Measurements from ENCODE around the gene ACMSD. TPM values are rescaled to one million over a fixed set of nuclear protein-coding genes. Genes with fewer than 3 reads are reported as not detected.

Gene ACMSD
- total RNA-seq (2014; rRNA removed; shearing (Covaris generic)) = not detected in 2 replicates
- 0.11 and 0.24 TPM in 2 replicates for polyA plus RNA-seq (2016; fragmentation: Nextera tagmentation; extraction: Ambion mirVana)
- long read RNA-seq = 0 reads

DNA sequence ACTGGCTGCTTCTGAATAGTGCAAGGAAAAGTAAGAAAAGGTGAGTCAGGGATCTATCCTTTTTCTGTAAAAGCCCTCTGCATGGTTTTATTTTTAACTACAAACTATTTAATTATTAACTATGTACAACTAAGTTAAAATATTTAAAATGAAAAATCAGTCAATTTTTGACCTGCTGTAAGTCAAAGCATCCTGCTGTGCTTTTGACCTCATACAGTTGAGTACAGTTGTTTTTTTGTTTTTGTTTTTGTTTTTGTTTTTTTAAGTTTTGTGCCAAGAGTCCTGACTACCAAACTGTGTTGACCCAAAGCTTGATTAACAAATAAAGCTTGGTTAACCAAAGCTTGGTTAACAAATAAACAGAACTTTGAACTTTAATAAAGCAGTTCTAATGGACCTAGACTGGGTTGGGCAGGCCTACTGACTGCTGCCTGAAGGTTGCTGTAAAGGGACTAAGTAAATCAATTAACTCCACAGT lies at the start of gene ACMSD:
Gene ACMSD (plus strand): TSS at position 474 of the 478 bp plus-strand sequence. CDS start 67 bp downstream, outside the sequence.
- Mint-ChIP-seq H3K36me3 (ENCODE audit: low read depth) (no peaks in the 10 kb centered on the region), H3K27me3 (ENCODE audit: insufficient read depth, low read depth, poor library complexity) (peaks cover 1% of the 10 kb centered on the region), H3K27ac (no peak within 1 kb of the TSS), H3K4me3 (no peak within 1 kb of the TSS), H3K4me1 (peaks cover 6% of the 10 kb centered on the region; the same call in 2 of the 3 replicates), H3K9me3 (peaks cover 30% of the 10 kb centered on the region; the same call in 2 of the 3 replicates)
- Histone ChIP-seq H3K4me1 (ENCODE audit: insufficient read depth) (no peaks in the 10 kb centered on the region), H3K9me2 (ENCODE audit: insufficient read depth) (no peaks in the 10 kb centered on the region; the same call in none of the 2 replicates), H3K27me3 (ENCODE audit: insufficient read depth) (no peaks in the 10 kb centered on the region), H3K4me2 (no peak within 1 kb of the TSS), H4K20me1 (replicated peaks; ENCODE audit: insufficient read depth) (no peaks in the 10 kb centered on the region), H3K79me2 (replicated peaks; ENCODE audit: insufficient read depth) (no peaks in the 10 kb centered on the region), H3F3A (replicated peaks; ENCODE audit: low read depth) (no peaks in the 10 kb centered on the region), H3K4me3 (no peak within 1 kb of the TSS), H3K27ac (ENCODE audit: low read depth) (no peak within 1 kb of the TSS), H3K36me3 (ENCODE audit: insufficient read depth) (peaks cover 9% of the 10 kb centered on the region; the same call in 1 of the 2 replicates), H2AFZ (no peak within 1 kb of the TSS)
- no peak for ATAC-seq
- DNase-seq (ENCODE audit: low spot score) = no peak
- TF ChIP-seq EZH2 (IDR thresholded peaks at IDR 0.05; ENCODE audit: low read depth, unreplicated experiment) (no peak), POLR2AphosphoS5 (IDR thresholded peaks at IDR 0.05; ENCODE audit: low read depth) (no peak), JUNB (IDR thresholded peaks at IDR 0.05; ENCODE audit: unreplicated experiment) (no peak), NANOG (IDR thresholded peaks at IDR 0.05; ENCODE audit: borderline replicate concordance) (no peak), STAT1 (IDR thresholded peaks at IDR 0.05; ENCODE audit: unreplicated experiment) (no peak), ZNF114 (CRISPR knock-in tag; IDR thresholded peaks at IDR 0.05) (no peak), CREB1 (CRISPR knock-in tag; IDR thresholded peaks at IDR 0.05; ENCODE audit: low read depth) (no peak), EZH2phosphoT487 (IDR thresholded peaks at IDR 0.05; ENCODE audit: unreplicated experiment) (no peak), ZNF331 (CRISPR knock-in tag; IDR thresholded peaks at IDR 0.05; ENCODE audit: low read depth) (no peak)
- TF ChIP-seq, protein P1, sequence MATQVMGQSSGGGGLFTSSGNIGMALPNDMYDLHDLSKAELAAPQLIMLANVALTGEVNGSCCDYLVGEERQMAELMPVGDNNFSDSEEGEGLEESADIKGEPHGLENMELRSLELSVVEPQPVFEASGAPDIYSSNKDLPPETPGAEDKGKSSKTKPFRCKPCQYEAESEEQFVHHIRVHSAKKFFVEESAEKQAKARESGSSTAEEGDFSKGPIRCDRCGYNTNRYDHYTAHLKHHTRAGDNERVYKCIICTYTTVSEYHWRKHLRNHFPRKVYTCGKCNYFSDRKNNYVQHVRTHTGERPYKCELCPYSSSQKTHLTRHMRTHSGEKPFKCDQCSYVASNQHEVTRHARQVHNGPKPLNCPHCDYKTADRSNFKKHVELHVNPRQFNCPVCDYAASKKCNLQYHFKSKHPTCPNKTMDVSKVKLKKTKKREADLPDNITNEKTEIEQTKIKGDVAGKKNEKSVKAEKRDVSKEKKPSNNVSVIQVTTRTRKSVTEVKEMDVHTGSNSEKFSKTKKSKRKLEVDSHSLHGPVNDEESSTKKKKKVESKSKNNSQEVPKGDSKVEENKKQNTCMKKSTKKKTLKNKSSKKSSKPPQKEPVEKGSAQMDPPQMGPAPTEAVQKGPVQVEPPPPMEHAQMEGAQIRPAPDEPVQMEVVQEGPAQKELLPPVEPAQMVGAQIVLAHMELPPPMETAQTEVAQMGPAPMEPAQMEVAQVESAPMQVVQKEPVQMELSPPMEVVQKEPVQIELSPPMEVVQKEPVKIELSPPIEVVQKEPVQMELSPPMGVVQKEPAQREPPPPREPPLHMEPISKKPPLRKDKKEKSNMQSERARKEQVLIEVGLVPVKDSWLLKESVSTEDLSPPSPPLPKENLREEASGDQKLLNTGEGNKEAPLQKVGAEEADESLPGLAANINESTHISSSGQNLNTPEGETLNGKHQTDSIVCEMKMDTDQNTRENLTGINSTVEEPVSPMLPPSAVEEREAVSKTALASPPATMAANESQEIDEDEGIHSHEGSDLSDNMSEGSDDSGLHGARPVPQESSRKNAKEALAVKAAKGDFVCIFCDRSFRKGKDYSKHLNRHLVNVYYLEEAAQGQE (IDR thresholded peaks at IDR 0.05; ENCODE audit: unreplicated experiment) = no peak
- TF ChIP-seq, protein P2, sequence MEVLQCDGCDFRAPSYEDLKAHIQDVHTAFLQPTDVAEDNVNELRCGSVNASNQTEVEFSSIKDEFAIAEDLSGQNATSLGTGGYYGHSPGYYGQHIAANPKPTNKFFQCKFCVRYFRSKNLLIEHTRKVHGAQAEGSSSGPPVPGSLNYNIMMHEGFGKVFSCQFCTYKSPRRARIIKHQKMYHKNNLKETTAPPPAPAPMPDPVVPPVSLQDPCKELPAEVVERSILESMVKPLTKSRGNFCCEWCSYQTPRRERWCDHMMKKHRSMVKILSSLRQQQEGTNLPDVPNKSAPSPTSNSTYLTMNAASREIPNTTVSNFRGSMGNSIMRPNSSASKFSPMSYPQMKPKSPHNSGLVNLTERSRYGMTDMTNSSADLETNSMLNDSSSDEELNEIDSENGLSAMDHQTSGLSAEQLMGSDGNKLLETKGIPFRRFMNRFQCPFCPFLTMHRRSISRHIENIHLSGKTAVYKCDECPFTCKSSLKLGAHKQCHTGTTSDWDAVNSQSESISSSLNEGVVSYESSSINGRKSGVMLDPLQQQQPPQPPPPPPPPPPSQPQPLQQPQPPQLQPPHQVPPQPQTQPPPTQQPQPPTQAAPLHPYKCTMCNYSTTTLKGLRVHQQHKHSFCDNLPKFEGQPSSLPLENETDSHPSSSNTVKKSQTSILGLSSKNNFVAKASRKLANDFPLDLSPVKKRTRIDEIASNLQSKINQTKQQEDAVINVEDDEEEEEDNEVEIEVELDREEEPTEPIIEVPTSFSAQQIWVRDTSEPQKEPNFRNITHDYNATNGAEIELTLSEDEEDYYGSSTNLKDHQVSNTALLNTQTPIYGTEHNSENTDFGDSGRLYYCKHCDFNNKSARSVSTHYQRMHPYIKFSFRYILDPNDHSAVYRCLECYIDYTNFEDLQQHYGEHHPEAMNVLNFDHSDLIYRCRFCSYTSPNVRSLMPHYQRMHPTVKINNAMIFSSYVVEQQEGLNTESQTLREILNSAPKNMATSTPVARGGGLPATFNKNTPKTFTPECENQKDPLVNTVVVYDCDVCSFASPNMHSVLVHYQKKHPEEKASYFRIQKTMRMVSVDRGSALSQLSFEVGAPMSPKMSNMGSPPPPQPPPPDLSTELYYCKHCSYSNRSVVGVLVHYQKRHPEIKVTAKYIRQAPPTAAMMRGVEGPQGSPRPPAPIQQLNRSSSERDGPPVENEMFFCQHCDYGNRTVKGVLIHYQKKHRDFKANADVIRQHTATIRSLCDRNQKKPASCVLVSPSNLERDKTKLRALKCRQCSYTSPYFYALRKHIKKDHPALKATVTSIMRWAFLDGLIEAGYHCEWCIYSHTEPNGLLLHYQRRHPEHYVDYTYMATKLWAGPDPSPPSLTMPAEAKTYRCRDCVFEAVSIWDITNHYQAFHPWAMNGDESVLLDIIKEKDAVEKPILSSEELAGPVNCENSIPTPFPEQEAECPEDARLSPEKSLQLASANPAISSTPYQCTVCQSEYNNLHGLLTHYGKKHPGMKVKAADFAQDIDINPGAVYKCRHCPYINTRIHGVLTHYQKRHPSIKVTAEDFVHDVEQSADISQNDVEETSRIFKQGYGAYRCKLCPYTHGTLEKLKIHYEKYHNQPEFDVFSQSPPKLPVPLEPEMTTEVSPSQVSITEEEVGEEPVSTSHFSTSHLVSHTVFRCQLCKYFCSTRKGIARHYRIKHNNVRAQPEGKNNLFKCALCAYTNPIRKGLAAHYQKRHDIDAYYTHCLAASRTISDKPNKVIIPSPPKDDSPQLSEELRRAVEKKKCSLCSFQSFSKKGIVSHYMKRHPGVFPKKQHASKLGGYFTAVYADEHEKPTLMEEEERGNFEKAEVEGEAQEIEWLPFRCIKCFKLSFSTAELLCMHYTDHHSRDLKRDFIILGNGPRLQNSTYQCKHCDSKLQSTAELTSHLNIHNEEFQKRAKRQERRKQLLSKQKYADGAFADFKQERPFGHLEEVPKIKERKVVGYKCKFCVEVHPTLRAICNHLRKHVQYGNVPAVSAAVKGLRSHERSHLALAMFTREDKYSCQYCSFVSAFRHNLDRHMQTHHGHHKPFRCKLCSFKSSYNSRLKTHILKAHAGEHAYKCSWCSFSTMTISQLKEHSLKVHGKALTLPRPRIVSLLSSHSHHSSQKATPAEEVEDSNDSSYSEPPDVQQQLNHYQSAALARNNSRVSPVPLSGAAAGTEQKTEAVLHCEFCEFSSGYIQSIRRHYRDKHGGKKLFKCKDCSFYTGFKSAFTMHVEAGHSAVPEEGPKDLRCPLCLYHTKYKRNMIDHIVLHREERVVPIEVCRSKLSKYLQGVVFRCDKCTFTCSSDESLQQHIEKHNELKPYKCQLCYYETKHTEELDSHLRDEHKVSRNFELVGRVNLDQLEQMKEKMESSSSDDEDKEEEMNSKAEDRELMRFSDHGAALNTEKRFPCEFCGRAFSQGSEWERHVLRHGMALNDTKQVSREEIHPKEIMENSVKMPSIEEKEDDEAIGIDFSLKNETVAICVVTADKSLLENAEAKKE (CRISPR knock-in tag; IDR thresholded peaks at IDR 0.05) = no peak
- TF ChIP-seq, protein P3, sequence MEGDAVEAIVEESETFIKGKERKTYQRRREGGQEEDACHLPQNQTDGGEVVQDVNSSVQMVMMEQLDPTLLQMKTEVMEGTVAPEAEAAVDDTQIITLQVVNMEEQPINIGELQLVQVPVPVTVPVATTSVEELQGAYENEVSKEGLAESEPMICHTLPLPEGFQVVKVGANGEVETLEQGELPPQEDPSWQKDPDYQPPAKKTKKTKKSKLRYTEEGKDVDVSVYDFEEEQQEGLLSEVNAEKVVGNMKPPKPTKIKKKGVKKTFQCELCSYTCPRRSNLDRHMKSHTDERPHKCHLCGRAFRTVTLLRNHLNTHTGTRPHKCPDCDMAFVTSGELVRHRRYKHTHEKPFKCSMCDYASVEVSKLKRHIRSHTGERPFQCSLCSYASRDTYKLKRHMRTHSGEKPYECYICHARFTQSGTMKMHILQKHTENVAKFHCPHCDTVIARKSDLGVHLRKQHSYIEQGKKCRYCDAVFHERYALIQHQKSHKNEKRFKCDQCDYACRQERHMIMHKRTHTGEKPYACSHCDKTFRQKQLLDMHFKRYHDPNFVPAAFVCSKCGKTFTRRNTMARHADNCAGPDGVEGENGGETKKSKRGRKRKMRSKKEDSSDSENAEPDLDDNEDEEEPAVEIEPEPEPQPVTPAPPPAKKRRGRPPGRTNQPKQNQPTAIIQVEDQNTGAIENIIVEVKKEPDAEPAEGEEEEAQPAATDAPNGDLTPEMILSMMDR (conservative IDR thresholded peaks at IDR 0.05; ENCODE audit: low read depth in 2 of 2) = no peak
- TF ChIP-seq, protein P4, sequence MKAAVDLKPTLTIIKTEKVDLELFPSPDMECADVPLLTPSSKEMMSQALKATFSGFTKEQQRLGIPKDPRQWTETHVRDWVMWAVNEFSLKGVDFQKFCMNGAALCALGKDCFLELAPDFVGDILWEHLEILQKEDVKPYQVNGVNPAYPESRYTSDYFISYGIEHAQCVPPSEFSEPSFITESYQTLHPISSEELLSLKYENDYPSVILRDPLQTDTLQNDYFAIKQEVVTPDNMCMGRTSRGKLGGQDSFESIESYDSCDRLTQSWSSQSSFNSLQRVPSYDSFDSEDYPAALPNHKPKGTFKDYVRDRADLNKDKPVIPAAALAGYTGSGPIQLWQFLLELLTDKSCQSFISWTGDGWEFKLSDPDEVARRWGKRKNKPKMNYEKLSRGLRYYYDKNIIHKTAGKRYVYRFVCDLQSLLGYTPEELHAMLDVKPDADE (IDR thresholded peaks at IDR 0.05) = no peak

Data from GM23338 (cell line).